K562 (cell line): ENCODE measurements around the gene PTPRT. TPM values are rescaled to one million over a fixed set of nuclear protein-coding genes. Genes with fewer than 3 reads are reported as not detected.
A peak's percentile ranks its signal among the peaks of the same experiment; 100 is the strongest.

Experiments
- ATAC-seq: fragments of 200-7000 bp; cut with Tn5 transposase; 3 replicates; pipeline ENCODE4 v1.9.1; 2020; ENCODE audit warnings: moderate library complexity
- BruUV-seq: library from RNA; stranded (reverse); fragments of 400-500 nt; replicated peaks from 2 replicates; lab custom pipeline; 2021; lab: Mats Ljungman, UMichigan
- CTCF ChIA-PET: fragments of 300-600 bp; formaldehyde crosslinking; extraction: SDS; loops from one replicate; lab custom pipeline; 2021; ENCODE audit warnings: low intra/inter-chr PET ratio; lab: Yijun Ruan, JAX
- POLR2A ChIA-PET: fragments of 300-600, 350-650 bp; sonication (Branson Sonifier 250); formaldehyde crosslinking; extraction: SDS; loops from one replicate; lab custom pipeline; 2021; ENCODE audit warnings: antibody characterized with exemption, inconsistent platforms; lab: Yijun Ruan, JAX
- DNase-seq, 4 experiments: peaks; one replicate each; pipeline versions ENCODE4 v3.0.0 to v3.0.0-alpha.2; 2011 to 2018; ENCODE audit warnings: low spot score in 3 of 4, mixed read lengths in 3 of 4; ENCODE audit errors: extremely low read depth in 1 of 4
- FAIRE-seq: peaks from 2 replicates; lab custom pipeline; 2011; peaks lifted over from hg19 to GRCh38; lab: Jason Lieb, UNC
- H2AFZ ChIP-seq: 2 replicates; pipeline ENCODE4 v1.6.0; 2011; ENCODE audit warnings: low read depth, low read length, control low read depth, inconsistent platforms
- H3K27ac ChIP-seq: fragments of 200-600 bp; 3 replicates; pipeline ENCODE4 v1.8.0; 2011; ENCODE audit warnings: low read depth, mild to moderate bottlenecking, control low read depth, inconsistent platforms, low read length, moderate library complexity, mixed read lengths; ENCODE audit errors: extremely low read depth
- H3K27me3 ChIP-seq, 2 experiments: fragments of 300-600 bp in 1 of 2; 2 replicates in 1 of 2; 3 replicates in 1 of 2; pipeline versions ENCODE4 v1.6.0 to v1.8.0; 2011; ENCODE audit warnings: inconsistent platforms in 2 of 2, low read length in 2 of 2, mild to moderate bottlenecking in 1 of 2, mixed read lengths in 1 of 2, moderate library complexity in 1 of 2; ENCODE audit not compliant: control insufficient read depth in 2 of 2, insufficient read depth in 2 of 2
- H3K36me3 ChIP-seq: fragments of 300-600 bp; 3 replicates; pipeline ENCODE4 v1.8.0; 2011; ENCODE audit warnings: mild to moderate bottlenecking, low read length, inconsistent platforms; ENCODE audit not compliant: control insufficient read depth, insufficient read depth
- H3K4me1 ChIP-seq, 2 experiments: fragments of 200-600 bp in 1 of 2; replicated peaks in 1 of 2; 2 replicates in 1 of 2; 3 replicates in 1 of 2; pipeline versions ENCODE4 v1.5.1 to v1.8.0; 2011; ENCODE audit warnings: inconsistent platforms in 2 of 2, low read length in 2 of 2, mild to moderate bottlenecking in 1 of 2, mixed read lengths in 1 of 2, moderate library complexity in 1 of 2; ENCODE audit not compliant: control insufficient read depth in 2 of 2, insufficient read depth in 2 of 2
- H3K4me2 ChIP-seq: 2 replicates; pipeline ENCODE4 v1.6.1; 2011; ENCODE audit warnings: low read length, control low read depth, inconsistent platforms, mixed read lengths; ENCODE audit not compliant: insufficient read depth
- H3K4me3 ChIP-seq: fragments of 200-600 bp; sonication (generic), shearing (Covaris generic); 2 replicates; pipeline ENCODE4 v1.5.1; 2016; ENCODE audit warnings: control low read depth, inconsistent platforms
- H3K79me2 ChIP-seq: fragments of 200-600 bp; 3 replicates; pipeline ENCODE4 v1.8.0; 2011; ENCODE audit warnings: low read length, inconsistent platforms; ENCODE audit not compliant: control insufficient read depth, insufficient read depth
- H3K9ac ChIP-seq, 2 experiments: 2 replicates each; pipeline versions ENCODE4 v1.6.0 to v1.6.1; 2011; ENCODE audit warnings: low read depth in 2 of 2, low read length in 2 of 2, control low read depth in 1 of 2, inconsistent platforms in 1 of 2, mild to moderate bottlenecking in 1 of 2, mixed read lengths in 1 of 2; ENCODE audit not compliant: insufficient read depth in 1 of 2
- H3K9me1 ChIP-seq: one replicate; pipeline ENCODE4 v1.6.0; 2011; ENCODE audit warnings: inconsistent platforms, mild to moderate bottlenecking, low read length, moderate library complexity; ENCODE audit not compliant: control insufficient read depth, insufficient read depth
- H3K9me3 ChIP-seq: replicated peaks from 2 replicates; pipeline ENCODE4 v1.5.1; 2011; ENCODE audit warnings: low read depth, low read length, inconsistent platforms; ENCODE audit not compliant: control insufficient read depth, insufficient read depth
- H4K20me1 ChIP-seq: replicated peaks from 2 replicates; pipeline ENCODE4 v1.6.1; 2011; ENCODE audit warnings: low read length, inconsistent platforms, mixed read lengths; ENCODE audit not compliant: control insufficient read depth, insufficient read depth
- WGBS: fragments of 100-300 bp; shearing (Covaris generic); methylation state at CpG from one replicate; pipeline ENCODE4 v1.1.6; 2016; ENCODE audit warnings: low coverage, mixed read lengths; ENCODE audit not compliant: insufficient coverage; ENCODE audit errors: missing lambda C conversion rate; 5-methylcytosine and 5-hydroxymethylcytosine counted together
- in situ Hi-C: fragments of 300-500 bp; cut with MboI; formaldehyde crosslinking; loops from 4 replicates; pipeline ENCODE4 v1.15.0; 2018; ENCODE audit warnings: inconsistent platforms, mixed read lengths
- intact Hi-C: fragments of 100-400 bp; cut with micrococcal nuclease; formaldehyde crosslinking; loops from 2 replicates; pipeline ENCODE4 v1.14.2; 2022
- polyA plus RNA-seq, 8 experiments: library from polyadenylated mRNA; depleted of rRNA in 4 of 8; stranded (reverse) in 5 of 8; unstranded in 3 of 8; fragments of >200 nt; fragmentation: Nextera tagmentation in 2 of 8; fragmentation: Illumina TruSeq in 1 of 8; extraction: Ambion mirVana in 2 of 8; extraction: Trizol in 1 of 8; gene quantifications; 2 replicates each; pipeline versions ENCODE4 v1.2.1 to v1.2.3, GENCODE V29; 2011 to 2014; ENCODE audit warnings: inconsistent platforms in 1 of 8, missing spikeins in 1 of 8
- total RNA-seq, 7 experiments: library from RNA; depleted of rRNA in 6 of 7; stranded (reverse); fragments of >200 nt in 6 of 7; fragmentation: Illumina TruSeq in 2 of 7; extraction: Trizol in 2 of 7; gene quantifications; 2 replicates each; pipeline versions ENCODE4 v1.2.1 to v1.2.3, GENCODE V29; 2011 to 2021; ENCODE audit warnings: low replicate concordance in 1 of 7
- TF ChIP-seq, protein P1 (sequence below), 2 experiments: fragments of 450-650 bp in 1 of 2; sonication (generic) in 1 of 2; formaldehyde crosslinking in 1 of 2; IDR thresholded peaks; 2 replicates each; pipeline versions ENCODE4 v1.7.1 to v1.9.0; 2016 to 2022; ENCODE audit warnings: inconsistent platforms in 1 of 2, mild to moderate bottlenecking in 1 of 2, missing genetic modification reagents in 1 of 2
- TF ChIP-seq, protein P2 (sequence below): sonication (generic); formaldehyde crosslinking; IDR thresholded peaks from 2 replicates; pipeline ENCODE4 v1.8.0; 2022; ENCODE audit warnings: mild to moderate bottlenecking, missing genetic modification reagents

Gene PTPRT
- total and polyA plus RNA-seq, 9 of the 15 experiments (the other 6 are each of a cell fraction or from before 2014, with no cell fraction given) = not detected

DNA sequence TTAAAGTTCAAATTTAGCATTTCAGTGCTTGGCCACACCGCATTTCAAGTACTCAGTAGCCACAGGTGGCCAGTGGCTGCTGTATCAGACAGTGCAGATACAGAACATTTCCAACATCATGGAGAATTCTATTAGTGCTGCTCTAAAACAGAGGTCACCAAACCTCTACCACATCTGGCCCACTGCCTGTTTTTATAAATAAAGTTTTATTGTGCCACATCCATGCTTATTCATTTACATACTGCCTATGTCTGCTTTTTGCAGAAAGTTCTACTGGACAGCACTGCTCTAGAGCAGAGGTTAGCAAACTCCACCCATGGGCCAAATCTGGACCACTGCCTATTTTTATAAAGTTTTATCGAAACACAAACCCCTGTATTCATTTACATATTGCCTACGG, 3.7 kb upstream of the PTPRT start:
- ATAC-seq = no peak
- H3K79me2 ChIP-seq = no peaks in the 10 kb centered on the region
- no peak overlapping the region for H3K27ac ChIP-seq
- H3K9me3 ChIP-seq = no peaks in the 10 kb centered on the region
- H3K9ac ChIP-seq = no peak overlapping the region
- no peaks in the 10 kb centered on the region for H3K4me1 ChIP-seq
- no peak for FAIRE-seq
- CTCF ChIA-PET = no interaction called here
- H3K36me3 ChIP-seq = no peaks in the 10 kb centered on the region
- no TSS peak for BruUV-seq
- DNase-seq = no peak
- in situ Hi-C loops = no loop called here
- H3K4me2 ChIP-seq = no peak overlapping the region
- peaks cover under 1% of the 10 kb centered on the region; the same call in 1 of the 2 replicates for H4K20me1 ChIP-seq
- POLR2A ChIA-PET = interaction anchor here (1.2 kb wide), 1 partner anchor 13 kb away, joined by 4 read pairs; no protein-coding TSS in a partner anchor
- H2AFZ ChIP-seq = no peak overlapping the region
- TF ChIP-seq, protein P1, sequence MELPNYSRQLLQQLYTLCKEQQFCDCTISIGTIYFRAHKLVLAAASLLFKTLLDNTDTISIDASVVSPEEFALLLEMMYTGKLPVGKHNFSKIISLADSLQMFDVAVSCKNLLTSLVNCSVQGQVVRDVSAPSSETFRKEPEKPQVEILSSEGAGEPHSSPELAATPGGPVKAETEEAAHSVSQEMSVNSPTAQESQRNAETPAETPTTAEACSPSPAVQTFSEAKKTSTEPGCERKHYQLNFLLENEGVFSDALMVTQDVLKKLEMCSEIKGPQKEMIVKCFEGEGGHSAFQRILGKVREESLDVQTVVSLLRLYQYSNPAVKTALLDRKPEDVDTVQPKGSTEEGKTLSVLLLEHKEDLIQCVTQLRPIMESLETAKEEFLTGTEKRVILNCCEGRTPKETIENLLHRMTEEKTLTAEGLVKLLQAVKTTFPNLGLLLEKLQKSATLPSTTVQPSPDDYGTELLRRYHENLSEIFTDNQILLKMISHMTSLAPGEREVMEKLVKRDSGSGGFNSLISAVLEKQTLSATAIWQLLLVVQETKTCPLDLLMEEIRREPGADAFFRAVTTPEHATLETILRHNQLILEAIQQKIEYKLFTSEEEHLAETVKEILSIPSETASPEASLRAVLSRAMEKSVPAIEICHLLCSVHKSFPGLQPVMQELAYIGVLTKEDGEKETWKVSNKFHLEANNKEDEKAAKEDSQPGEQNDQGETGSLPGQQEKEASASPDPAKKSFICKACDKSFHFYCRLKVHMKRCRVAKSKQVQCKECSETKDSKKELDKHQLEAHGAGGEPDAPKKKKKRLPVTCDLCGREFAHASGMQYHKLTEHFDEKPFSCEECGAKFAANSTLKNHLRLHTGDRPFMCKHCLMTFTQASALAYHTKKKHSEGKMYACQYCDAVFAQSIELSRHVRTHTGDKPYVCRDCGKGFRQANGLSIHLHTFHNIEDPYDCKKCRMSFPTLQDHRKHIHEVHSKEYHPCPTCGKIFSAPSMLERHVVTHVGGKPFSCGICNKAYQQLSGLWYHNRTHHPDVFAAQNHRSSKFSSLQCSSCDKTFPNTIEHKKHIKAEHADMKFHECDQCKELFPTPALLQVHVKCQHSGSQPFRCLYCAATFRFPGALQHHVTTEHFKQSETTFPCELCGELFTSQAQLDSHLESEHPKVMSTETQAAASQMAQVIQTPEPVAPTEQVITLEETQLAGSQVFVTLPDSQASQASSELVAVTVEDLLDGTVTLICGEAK (IDR thresholded peaks at IDR 0.05) = peak; percentile 88
- TF ChIP-seq, protein P1 (CRISPR knock-in tag; IDR thresholded peaks at IDR 0.05) = no peak
- TF ChIP-seq, protein P2, sequence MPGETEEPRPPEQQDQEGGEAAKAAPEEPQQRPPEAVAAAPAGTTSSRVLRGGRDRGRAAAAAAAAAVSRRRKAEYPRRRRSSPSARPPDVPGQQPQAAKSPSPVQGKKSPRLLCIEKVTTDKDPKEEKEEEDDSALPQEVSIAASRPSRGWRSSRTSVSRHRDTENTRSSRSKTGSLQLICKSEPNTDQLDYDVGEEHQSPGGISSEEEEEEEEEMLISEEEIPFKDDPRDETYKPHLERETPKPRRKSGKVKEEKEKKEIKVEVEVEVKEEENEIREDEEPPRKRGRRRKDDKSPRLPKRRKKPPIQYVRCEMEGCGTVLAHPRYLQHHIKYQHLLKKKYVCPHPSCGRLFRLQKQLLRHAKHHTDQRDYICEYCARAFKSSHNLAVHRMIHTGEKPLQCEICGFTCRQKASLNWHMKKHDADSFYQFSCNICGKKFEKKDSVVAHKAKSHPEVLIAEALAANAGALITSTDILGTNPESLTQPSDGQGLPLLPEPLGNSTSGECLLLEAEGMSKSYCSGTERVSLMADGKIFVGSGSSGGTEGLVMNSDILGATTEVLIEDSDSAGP (CRISPR knock-in tag) = no peak
- H3K9me1 ChIP-seq = no peaks in the 10 kb centered on the region
- intact Hi-C loops = no loop called here
- H3K27me3 ChIP-seq = peaks cover 0 to 7% of the 10 kb centered on the region in 2 experiments; a peak in 1 of 5 replicates
- 0% methylated on average over 3 of the region's 3 CpGs for WGBS
- no peak overlapping the region for H3K4me3 ChIP-seq
